HEK293 (cell line): ENCODE results near the gene CACNA1D.

ENCODE experiments used
- CTCF ChIA-PET: fragments of 350-600 bp; formaldehyde crosslinking; extraction: SDS; loops from one replicate; lab custom pipeline; 2021; ENCODE audit warnings: antibody characterized with exemption; lab: Yijun Ruan, JAX
- POLR2A ChIA-PET: fragments of 300-600 bp; formaldehyde crosslinking; extraction: SDS; loops from one replicate; lab custom pipeline; 2020; ENCODE audit warnings: antibody characterized with exemption, inconsistent platforms; lab: Yijun Ruan, JAX
- H3K27ac ChIP-seq: fragments of 200-500 bp; sonication (Bioruptor generic); 2 replicates; pipeline ENCODE4 v1.5.1; 2014; ENCODE audit warnings: low read depth, low read length, control low read depth, inconsistent platforms; ENCODE audit errors: extremely low read depth
- H3K36me3 ChIP-seq, 2 experiments: fragments of 200-500 bp in 1 of 2; sonication (Bioruptor generic) in 1 of 2; 1 replicate in 1 of 2; 2 replicates in 1 of 2; pipeline ENCODE4 v1.5.1; 2014 to 2017; ENCODE audit warnings: inconsistent platforms in 2 of 2, low read length in 2 of 2; ENCODE audit not compliant: control insufficient read depth in 2 of 2, insufficient read depth in 1 of 2
- H3K4me1 ChIP-seq: fragments of 200-500 bp; sonication (Bioruptor generic); 2 replicates; pipeline ENCODE4 v1.5.1; 2014; ENCODE audit warnings: mild to moderate bottlenecking, low read length, inconsistent platforms; ENCODE audit not compliant: control insufficient read depth, insufficient read depth
- H3K4me3 ChIP-seq: 2 replicates; pipeline ENCODE4 v1.5.1; 2011; ENCODE audit warnings: low read depth, mild to moderate bottlenecking, control low read depth, low read length, moderate library complexity
- H3K9me3 ChIP-seq: fragments of 200-500 bp; sonication (Bioruptor generic); 2 replicates; pipeline ENCODE4 v1.5.1; 2014; ENCODE audit warnings: low read depth, low read length, inconsistent platforms; ENCODE audit not compliant: control insufficient read depth, insufficient read depth
- GLIS1 ChIP-seq: fragments of 450-650 bp; formaldehyde crosslinking; IDR thresholded peaks from 2 replicates; pipeline ENCODE4 v1.5.1; 2016; ENCODE audit warnings: missing biosample characterization, missing genetic modification characterization
- IKZF3 ChIP-seq: fragments of 450-650 bp; IDR thresholded peaks from 2 replicates; pipeline ENCODE4 v1.5.0; 2018; ENCODE audit warnings: missing biosample characterization, mild to moderate bottlenecking, missing genetic modification characterization, moderate library complexity
- SCRT2 ChIP-seq: fragments of 450-650 bp; formaldehyde crosslinking; IDR thresholded peaks from 2 replicates; pipeline ENCODE4 v1.5.1; 2016; ENCODE audit warnings: missing biosample characterization, missing genetic modification characterization
- ZBTB20 ChIP-seq: fragments of 450-650 bp; formaldehyde crosslinking; IDR thresholded peaks from 2 replicates; pipeline ENCODE4 v1.5.1; 2016; ENCODE audit warnings: missing biosample characterization, missing genetic modification characterization
- ZBTB6 ChIP-seq: fragments of 450-650 bp; formaldehyde crosslinking; IDR thresholded peaks from 2 replicates; pipeline ENCODE4 v1.5.1; 2017; ENCODE audit warnings: missing biosample characterization, missing genetic modification characterization
- ZFHX2 ChIP-seq: fragments of 450-650 bp; formaldehyde crosslinking; conservative IDR thresholded peaks from 2 replicates; pipeline ENCODE4 v1.5.1; 2016; ENCODE audit warnings: missing biosample characterization, missing genetic modification characterization
- ZFP41 ChIP-seq: fragments of 450-650 bp; formaldehyde crosslinking; IDR thresholded peaks from 2 replicates; pipeline ENCODE4 v1.5.1; 2016; ENCODE audit warnings: missing biosample characterization, missing genetic modification characterization, borderline replicate concordance
- ZIC2 ChIP-seq: fragments of 450-650 bp; formaldehyde crosslinking; IDR thresholded peaks from 2 replicates; pipeline ENCODE4 v1.5.1; 2016; ENCODE audit warnings: missing biosample characterization, missing genetic modification characterization
- ZNF146 ChIP-seq: fragments of 450-650 bp; formaldehyde crosslinking; IDR thresholded peaks from 2 replicates; pipeline ENCODE4 v1.5.1; 2016; ENCODE audit warnings: missing biosample characterization, missing genetic modification characterization
- ZNF148 ChIP-seq: fragments of 450-650 bp; formaldehyde crosslinking; IDR thresholded peaks from 2 replicates; pipeline ENCODE4 v1.5.0; 2017; ENCODE audit warnings: missing biosample characterization, missing genetic modification characterization, borderline replicate concordance
- ZNF16 ChIP-seq: fragments of 450-650 bp; formaldehyde crosslinking; IDR thresholded peaks from 2 replicates; pipeline ENCODE4 v1.5.1; 2016; ENCODE audit warnings: low read depth, missing biosample characterization, missing genetic modification characterization
- ZNF174 ChIP-seq: fragments of 450-650 bp; formaldehyde crosslinking; IDR thresholded peaks from 2 replicates; pipeline ENCODE4 v1.5.0; 2017; ENCODE audit warnings: missing biosample characterization, mild to moderate bottlenecking, missing genetic modification characterization
- ZNF175 ChIP-seq: fragments of 450-650 bp; formaldehyde crosslinking; IDR thresholded peaks from 2 replicates; pipeline ENCODE4 v1.5.1; 2016; ENCODE audit warnings: missing biosample characterization, missing genetic modification characterization
- ZNF211 ChIP-seq: fragments of 450-650 bp; formaldehyde crosslinking; IDR thresholded peaks from 2 replicates; pipeline ENCODE4 v1.5.1; 2016; ENCODE audit warnings: low read depth, missing biosample characterization, missing genetic modification characterization
- ZNF335 ChIP-seq: fragments of 450-650 bp; formaldehyde crosslinking; conservative IDR thresholded peaks from 2 replicates; pipeline ENCODE4 v1.5.1; 2016; ENCODE audit warnings: missing biosample characterization, missing genetic modification characterization
- ZNF398 ChIP-seq: fragments of 450-650 bp; formaldehyde crosslinking; IDR thresholded peaks from 2 replicates; pipeline ENCODE4 v1.5.1; 2017; ENCODE audit warnings: missing biosample characterization, missing genetic modification characterization
- ZNF639 ChIP-seq: fragments of 450-650 bp; formaldehyde crosslinking; IDR thresholded peaks from 2 replicates; pipeline ENCODE4 v1.5.1; 2016; ENCODE audit warnings: missing biosample characterization, missing genetic modification characterization
- ZNF654 ChIP-seq: fragments of 450-650 bp; formaldehyde crosslinking; IDR thresholded peaks from 2 replicates; pipeline ENCODE4 v1.5.1; 2016; ENCODE audit warnings: low read depth, missing biosample characterization, missing genetic modification characterization
- ZNF76 ChIP-seq: fragments of 450-650 bp; formaldehyde crosslinking; IDR thresholded peaks from 2 replicates; pipeline ENCODE4; 2016; ENCODE audit warnings: low read depth, missing biosample characterization, missing genetic modification characterization, borderline replicate concordance
- TF ChIP-seq, protein P1 (sequence below): fragments of 450-650 bp; formaldehyde crosslinking; IDR thresholded peaks from 2 replicates; pipeline ENCODE4 v1.5.1; 2016; ENCODE audit warnings: missing biosample characterization, missing genetic modification characterization

CACNA1D gene

DNA sequence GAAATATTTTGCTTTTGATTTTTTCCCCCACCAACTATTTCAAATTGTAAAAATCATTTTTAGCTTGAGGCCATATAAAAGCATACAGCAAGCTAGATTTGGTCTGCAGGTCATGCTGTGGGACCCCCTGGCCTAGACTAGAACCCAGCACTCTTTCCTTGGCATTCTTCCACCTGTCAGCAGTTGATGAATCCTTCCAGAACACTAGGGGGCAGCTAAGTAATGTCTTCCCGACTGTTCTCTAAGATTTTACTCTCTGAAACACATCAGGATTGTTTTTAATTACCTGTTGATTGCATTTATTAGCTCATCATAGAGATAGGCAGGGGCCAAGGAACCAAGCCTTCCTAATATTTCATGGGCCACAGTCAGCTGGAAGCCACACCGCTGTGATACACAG, 174.5 kb downstream of the CACNA1D start:
- H3K4me3 ChIP-seq = no peak overlapping the region
- TF ChIP-seq SCRT2 (tag by site-specific recombination) (0 out of 2 replicates have a peak, but pooled peaks have one; percentile 29), ZNF639 (tag by site-specific recombination) (no peak), ZBTB20 (no peak), ZNF148 (no peak), ZNF174 (no peak), ZNF654 (tag by site-specific recombination) (0 out of 2 replicates have a peak, but pooled peaks have one; percentile 18), ZNF211 (tag by site-specific recombination) (no peak), ZIC2 (tag by site-specific recombination) (peak; percentile 70), ZNF146 (no peak), ZBTB6 (no peak)
- TF ChIP-seq, protein P1, sequence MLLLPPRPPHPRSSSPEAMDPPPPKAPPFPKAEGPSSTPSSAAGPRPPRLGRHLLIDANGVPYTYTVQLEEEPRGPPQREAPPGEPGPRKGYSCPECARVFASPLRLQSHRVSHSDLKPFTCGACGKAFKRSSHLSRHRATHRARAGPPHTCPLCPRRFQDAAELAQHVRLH = no peak
- H3K27ac ChIP-seq = no peak overlapping the region
- ChIA-PET CTCF (interaction anchor here (0.6 to 0.8 kb wide), 6 partner anchors 13 to 747 kb away, joined by 3 to 4 read pairs (median 3); no protein-coding TSS in a partner anchor), POLR2A (no interaction called here)
- H3K36me3 ChIP-seq = no peaks in the 10 kb centered on the region
- H3K9me3 ChIP-seq = no peaks in the 10 kb centered on the region
- H3K4me1 ChIP-seq = no peaks in the 10 kb centered on the region

DNA sequence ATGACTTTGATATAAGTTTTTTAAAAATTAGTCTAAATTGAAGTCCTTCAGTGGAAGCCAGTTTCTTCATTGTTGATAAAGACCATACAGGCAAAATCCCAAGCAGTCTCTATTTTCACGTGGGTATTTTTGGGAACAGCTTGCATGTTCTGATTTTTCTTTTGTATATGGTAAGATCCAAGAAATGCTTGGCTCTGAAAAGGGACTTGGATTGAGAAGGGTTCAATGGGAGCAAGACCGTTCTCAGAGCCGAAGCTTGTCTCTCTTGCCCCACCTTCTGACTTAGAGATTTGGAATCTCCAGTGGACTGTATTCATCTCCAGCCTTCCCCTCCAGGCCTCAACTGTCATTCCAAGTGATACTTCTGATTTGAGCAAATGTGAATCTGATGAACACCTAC, 176.3 kb downstream of the CACNA1D start:
- POLR2A ChIA-PET = no interaction called here
- CTCF ChIA-PET = no interaction called here
- Histone ChIP-seq H3K9me3 (no peaks in the 10 kb centered on the region), H3K4me3 (no peak overlapping the region), H3K36me3 (no peaks in the 10 kb centered on the region), H3K4me1 (no peaks in the 10 kb centered on the region), H3K27ac (no peak overlapping the region)
- TF ChIP-seq ZNF146 = no peak
- TF ChIP-seq ZFP41 (tag by site-specific recombination) = no peak
- TF ChIP-seq ZNF76 (tag by site-specific recombination) = no peak
- TF ChIP-seq ZNF398 = no peak
- TF ChIP-seq GLIS1 (tag by site-specific recombination) = no peak
- no peak for TF ChIP-seq ZNF148
- no peak for TF ChIP-seq ZNF16 (tag by site-specific recombination)
- no peak for TF ChIP-seq ZNF335 (tag by site-specific recombination)
- no peak for TF ChIP-seq ZNF175 (tag by site-specific recombination)
- TF ChIP-seq IKZF3 (tag by site-specific recombination) = no peak
- TF ChIP-seq ZFHX2 (tag by site-specific recombination) = no peak
